HL-60 (cell line): ENCODE data around the gene OXLD1.

ENCODE experiments used
- POLR2AphosphoS5 ChIP-seq: IDR thresholded peaks from 2 replicates; pipeline ENCODE4 v1.6.1; 2012; ENCODE audit warnings: low read depth
- SPI1 ChIP-seq: IDR thresholded peaks from 2 replicates; pipeline ENCODE4 v1.6.1; 2012; ENCODE audit warnings: low read depth, mild to moderate bottlenecking, borderline replicate concordance
- TF ChIP-seq, protein P1 (sequence below): IDR thresholded peaks from one replicate; pipeline ENCODE4 v1.5.1; 2011; ENCODE audit warnings: low read length, control low read depth, inconsistent platforms; ENCODE audit not compliant: insufficient read depth
- TF ChIP-seq, protein P2 (sequence below): IDR thresholded peaks from 2 replicates; pipeline ENCODE4 v1.6.1; 2012; ENCODE audit warnings: low read depth; ENCODE audit not compliant: insufficient replicate concordance

GRCh38 chr17:81635431-81635830 lies 31.0 kb downstream of the OXLD1 start:
- TF ChIP-seq SPI1 (no peak), POLR2AphosphoS5 (no peak)
- TF ChIP-seq, protein P1, sequence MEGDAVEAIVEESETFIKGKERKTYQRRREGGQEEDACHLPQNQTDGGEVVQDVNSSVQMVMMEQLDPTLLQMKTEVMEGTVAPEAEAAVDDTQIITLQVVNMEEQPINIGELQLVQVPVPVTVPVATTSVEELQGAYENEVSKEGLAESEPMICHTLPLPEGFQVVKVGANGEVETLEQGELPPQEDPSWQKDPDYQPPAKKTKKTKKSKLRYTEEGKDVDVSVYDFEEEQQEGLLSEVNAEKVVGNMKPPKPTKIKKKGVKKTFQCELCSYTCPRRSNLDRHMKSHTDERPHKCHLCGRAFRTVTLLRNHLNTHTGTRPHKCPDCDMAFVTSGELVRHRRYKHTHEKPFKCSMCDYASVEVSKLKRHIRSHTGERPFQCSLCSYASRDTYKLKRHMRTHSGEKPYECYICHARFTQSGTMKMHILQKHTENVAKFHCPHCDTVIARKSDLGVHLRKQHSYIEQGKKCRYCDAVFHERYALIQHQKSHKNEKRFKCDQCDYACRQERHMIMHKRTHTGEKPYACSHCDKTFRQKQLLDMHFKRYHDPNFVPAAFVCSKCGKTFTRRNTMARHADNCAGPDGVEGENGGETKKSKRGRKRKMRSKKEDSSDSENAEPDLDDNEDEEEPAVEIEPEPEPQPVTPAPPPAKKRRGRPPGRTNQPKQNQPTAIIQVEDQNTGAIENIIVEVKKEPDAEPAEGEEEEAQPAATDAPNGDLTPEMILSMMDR, result no peak
- TF ChIP-seq, protein P2, sequence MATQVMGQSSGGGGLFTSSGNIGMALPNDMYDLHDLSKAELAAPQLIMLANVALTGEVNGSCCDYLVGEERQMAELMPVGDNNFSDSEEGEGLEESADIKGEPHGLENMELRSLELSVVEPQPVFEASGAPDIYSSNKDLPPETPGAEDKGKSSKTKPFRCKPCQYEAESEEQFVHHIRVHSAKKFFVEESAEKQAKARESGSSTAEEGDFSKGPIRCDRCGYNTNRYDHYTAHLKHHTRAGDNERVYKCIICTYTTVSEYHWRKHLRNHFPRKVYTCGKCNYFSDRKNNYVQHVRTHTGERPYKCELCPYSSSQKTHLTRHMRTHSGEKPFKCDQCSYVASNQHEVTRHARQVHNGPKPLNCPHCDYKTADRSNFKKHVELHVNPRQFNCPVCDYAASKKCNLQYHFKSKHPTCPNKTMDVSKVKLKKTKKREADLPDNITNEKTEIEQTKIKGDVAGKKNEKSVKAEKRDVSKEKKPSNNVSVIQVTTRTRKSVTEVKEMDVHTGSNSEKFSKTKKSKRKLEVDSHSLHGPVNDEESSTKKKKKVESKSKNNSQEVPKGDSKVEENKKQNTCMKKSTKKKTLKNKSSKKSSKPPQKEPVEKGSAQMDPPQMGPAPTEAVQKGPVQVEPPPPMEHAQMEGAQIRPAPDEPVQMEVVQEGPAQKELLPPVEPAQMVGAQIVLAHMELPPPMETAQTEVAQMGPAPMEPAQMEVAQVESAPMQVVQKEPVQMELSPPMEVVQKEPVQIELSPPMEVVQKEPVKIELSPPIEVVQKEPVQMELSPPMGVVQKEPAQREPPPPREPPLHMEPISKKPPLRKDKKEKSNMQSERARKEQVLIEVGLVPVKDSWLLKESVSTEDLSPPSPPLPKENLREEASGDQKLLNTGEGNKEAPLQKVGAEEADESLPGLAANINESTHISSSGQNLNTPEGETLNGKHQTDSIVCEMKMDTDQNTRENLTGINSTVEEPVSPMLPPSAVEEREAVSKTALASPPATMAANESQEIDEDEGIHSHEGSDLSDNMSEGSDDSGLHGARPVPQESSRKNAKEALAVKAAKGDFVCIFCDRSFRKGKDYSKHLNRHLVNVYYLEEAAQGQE, result no peak
